Epithelial cell of proximal tubule (primary cell): ENCODE data around the gene MEAF6. TPM values are rescaled to one million over a fixed set of nuclear protein-coding genes. Genes with fewer than 3 reads are reported as not detected.
"Not testable (repeated sequence)": the region's sequence is repeated elsewhere in the genome, so short reads cannot be mapped to it uniquely, and the experiment has no call there.

Experiments
- DNase-seq: peaks from one replicate; pipeline ENCODE4 v3.0.0-alpha.2; 2011; ENCODE audit warnings: low read depth
- H3K4me3 ChIP-seq: 2 replicates; pipeline ENCODE4 v1.5.1; 2011; ENCODE audit warnings: low read depth, mild to moderate bottlenecking, low read length
- total RNA-seq: library from RNA; depleted of rRNA; stranded (reverse); fragments of >200 nt; gene quantifications from 2 replicates; pipeline ENCODE4 v1.2.3, GENCODE V29; 2015
- TF ChIP-seq, protein P1 (sequence below): conservative IDR thresholded peaks from 2 replicates; pipeline ENCODE4 v1.5.1; 2012; ENCODE audit warnings: low read depth, mild to moderate bottlenecking, low read length

Gene MEAF6
- total RNA-seq, result 64.2 and 73.1 TPM in 2 replicates

DNA sequence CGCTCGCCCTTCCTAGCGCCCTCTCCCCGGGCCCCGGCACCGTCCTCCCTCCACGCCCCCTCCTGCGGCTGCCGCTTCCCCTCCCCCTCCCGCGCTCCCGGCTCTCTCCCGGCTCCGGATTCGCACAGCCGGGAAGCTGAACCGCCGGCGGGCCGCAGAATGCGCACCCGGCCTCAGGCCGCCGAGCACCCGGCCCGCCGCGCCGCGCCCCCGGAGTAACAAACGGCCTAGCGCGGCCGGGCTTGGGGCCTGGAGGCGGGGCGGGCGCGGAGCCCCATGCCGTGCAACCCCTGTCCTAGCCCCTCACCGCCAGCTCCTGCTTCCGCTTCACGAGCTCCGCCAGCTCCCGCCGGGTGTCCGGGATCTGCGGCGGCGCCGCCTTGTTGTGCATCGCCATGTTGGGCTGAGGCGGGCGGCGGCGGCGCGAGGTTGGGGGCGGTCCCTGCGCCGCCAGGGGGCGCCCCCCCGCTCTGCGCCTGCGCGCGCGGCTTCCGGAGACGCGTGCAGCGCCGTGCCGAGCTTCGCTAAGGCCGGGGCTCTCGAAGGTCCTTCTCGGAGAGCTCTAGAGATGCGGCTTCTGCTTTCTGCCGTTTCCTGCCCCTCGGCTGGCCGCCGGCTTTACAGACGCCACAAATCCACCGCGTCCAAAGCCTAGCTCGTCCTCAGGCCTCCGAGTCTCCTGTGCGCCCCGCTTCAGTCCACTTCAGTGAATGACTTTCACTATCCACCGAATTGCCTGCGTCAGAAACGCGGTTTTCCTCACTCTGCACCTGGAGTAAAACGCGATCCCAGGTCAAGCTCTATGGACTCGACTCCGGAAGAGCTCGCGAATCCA, at the start of gene MEAF6:
Gene MEAF6 (minus strand): TSS at position 417 of the 835 bp plus-strand sequence. CDS start 20 bp downstream, at position 397.
- H3K4me3 ChIP-seq, result peak within 1 kb of the TSS; percentile 87
- TF ChIP-seq, protein P1, sequence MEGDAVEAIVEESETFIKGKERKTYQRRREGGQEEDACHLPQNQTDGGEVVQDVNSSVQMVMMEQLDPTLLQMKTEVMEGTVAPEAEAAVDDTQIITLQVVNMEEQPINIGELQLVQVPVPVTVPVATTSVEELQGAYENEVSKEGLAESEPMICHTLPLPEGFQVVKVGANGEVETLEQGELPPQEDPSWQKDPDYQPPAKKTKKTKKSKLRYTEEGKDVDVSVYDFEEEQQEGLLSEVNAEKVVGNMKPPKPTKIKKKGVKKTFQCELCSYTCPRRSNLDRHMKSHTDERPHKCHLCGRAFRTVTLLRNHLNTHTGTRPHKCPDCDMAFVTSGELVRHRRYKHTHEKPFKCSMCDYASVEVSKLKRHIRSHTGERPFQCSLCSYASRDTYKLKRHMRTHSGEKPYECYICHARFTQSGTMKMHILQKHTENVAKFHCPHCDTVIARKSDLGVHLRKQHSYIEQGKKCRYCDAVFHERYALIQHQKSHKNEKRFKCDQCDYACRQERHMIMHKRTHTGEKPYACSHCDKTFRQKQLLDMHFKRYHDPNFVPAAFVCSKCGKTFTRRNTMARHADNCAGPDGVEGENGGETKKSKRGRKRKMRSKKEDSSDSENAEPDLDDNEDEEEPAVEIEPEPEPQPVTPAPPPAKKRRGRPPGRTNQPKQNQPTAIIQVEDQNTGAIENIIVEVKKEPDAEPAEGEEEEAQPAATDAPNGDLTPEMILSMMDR, result peak; percentile 44
- no peak for DNase-seq

DNA sequence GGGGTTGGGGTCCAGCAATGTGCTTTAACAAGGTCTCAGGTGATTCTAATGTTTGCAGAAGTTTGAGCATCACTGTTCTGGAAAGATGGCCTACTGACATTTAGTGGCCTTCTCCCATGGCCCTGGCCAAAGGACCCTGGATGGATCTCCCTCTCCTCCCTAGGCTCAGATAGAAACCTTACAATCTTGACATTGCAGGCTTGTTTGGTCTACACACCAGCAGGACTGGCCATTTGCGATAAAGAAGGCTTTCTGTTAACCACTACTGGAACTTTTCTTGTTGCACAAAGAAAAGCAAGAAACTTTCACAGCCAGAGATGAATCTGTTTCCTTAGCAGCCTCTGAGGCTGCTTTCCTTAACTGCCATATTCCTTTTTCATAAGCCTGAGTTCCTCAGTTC, 48.4 kb upstream of the MEAF6 start:
- TF ChIP-seq, protein P1, result no peak
- DNase-seq, result no peak
- H3K4me3 ChIP-seq, result no peak overlapping the region

DNA sequence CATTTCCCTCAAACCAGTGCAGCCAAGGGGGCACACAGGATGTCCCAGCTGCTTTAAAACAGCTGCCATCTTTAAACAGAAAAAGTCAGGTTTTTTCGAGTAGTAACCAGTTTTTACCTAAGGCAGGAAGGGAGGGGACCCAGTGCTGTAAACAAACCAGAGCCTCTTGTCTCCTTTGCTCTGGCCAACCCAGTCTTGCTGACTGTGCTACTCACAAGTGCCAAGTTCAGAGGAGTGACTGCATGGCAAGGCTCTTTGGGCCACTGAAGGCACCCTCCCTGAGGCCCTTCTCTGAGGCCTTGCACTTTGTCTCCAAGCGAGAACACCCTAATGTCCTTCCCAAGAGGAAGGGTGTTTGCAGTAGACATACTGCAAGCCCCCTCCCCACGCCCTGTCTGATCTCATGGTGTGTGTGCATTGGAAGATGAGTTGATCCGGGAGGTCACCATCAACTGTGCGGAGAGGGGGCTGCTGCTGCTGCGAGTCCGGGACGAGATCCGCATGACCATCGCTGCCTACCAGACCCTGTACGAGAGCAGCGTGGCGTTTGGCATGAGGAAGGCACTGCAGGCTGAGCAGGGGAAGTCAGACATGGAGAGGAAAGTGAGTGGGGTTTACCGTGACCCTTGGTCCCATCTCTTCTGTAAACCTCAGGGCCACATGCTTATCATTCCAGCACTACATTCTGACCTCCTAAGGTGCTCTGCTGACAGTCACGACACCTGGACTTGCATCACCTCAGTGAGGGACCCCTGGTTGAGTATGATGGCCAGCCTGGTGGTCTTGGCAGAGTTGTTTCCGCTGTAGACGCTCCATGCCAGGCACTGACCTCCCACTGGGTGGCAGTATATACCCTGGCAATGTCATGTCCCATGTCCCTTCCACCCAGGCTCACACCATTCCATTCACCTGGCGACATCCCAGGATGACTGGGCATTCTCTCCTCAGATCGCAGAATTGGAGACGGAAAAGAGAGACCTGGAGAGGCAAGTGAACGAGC, 46.9 kb upstream of the MEAF6 start:
- H3K4me3 ChIP-seq, result no peak overlapping the region
- TF ChIP-seq, protein P1, result peak; percentile 55
- DNase-seq, result no peak

DNA sequence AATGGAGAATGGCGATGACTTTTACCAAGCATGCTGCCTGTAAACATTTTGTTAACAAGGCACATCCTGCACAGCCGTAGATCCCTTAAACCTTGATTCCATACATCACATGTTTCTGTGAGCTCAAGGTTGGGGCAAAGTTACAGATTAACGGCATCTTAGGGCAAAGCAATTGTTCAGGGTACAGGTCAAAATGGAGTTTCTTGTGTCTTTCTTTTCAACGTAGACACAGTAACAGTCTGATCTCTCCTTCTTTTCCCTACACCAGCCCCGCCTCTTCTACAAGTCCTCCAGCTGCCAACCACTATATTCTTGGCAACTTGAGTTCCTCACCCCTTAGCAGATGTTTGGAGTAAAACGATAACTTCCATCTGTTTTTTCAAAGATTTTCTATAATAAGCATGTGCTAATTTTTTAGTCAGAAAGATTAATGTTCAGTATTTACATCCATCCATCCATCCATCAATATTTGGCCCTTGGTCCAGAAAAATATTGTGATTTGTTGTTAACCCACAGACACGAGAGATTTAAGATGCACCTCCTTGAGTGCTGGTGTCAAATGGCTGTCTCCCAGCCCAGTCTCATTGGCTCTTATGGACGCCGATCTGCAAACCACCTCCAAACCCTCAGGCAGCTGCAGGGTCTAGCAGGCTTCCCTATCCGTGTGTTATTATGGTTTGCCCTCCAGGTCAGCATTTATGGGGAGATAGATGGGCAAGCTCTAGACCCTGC, 46.0 kb upstream of the MEAF6 start:
- TF ChIP-seq, protein P1, result no peak
- no peak for DNase-seq
- H3K4me3 ChIP-seq, result no peak overlapping the region

DNA sequence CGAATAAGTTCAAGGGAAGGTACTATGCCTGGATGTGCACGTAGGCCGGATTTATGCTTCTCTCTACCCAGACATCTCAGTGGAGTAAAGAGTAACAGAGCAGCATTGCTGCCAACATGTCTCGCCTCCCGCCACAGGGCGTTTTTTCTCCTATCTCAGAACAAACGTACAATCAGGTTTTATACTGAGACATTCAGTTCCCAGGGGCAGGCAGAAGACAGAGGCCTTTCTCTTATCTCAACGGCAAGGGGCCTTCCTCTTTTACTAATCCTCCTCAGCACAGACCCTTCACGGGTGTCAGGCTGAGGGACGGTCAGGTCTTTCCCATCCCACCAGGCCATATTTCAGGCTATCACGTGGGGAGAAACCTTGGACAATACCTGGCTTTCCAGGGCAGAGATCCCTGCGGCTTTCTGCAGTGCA, 45.4 kb upstream of the MEAF6 start:
- H3K4me3 ChIP-seq, DNase-seq: not testable (repeated sequence)

DNA sequence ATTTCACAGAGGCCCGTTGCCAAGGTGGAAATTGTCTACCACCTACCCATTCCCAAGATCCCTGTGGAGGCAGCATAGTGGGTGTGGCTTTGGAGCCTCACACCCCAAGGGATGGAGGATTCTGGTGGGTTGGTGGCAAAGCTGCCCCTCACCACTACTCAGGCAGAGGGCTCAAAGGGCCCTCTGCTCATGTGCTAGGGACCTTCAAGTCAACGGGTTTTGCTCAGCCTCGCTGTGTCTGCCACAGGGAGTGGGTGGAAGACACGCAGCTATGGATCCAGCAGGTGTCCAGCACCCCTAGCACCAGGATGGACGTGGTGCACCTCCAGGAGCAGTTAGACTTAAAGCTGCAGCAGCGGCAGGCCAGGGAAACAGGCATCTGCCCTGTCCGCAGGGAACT, 44.5 kb upstream of the MEAF6 start:
- TF ChIP-seq, protein P1, result no peak
- H3K4me3 ChIP-seq, result no peak overlapping the region
- DNase-seq, result no peak
